GM20000 (cell line): ENCODE results near the gene HDAC4.
"Not testable (repeated sequence)": the region's sequence is repeated elsewhere in the genome, so short reads cannot be mapped to it uniquely, and the experiment has no call there.

Experiments
- DNase-seq: peaks from one replicate; pipeline ENCODE4 v3.0.0; 2012; ENCODE audit warnings: low spot score
- CTCF ChIP-seq: IDR thresholded peaks from 2 replicates; pipeline ENCODE4 v1.5.1; 2012; ENCODE audit warnings: mild to moderate bottlenecking, control low read depth; ENCODE audit errors: extremely low read depth, missing control alignments

Gene HDAC4

GRCh38 chr2:239177908-239178307 is 222.9 kb downstream of the HDAC4 start:
- no peak for DNase-seq

GRCh38 chr2:239177325-239177724 is 223.5 kb downstream of the HDAC4 start:
- DNase-seq = no peak
- no peak for TF ChIP-seq CTCF

More at GRCh38 chr2:239177908-239178307, 222.9 kb downstream of the HDAC4 start:
- no peak for TF ChIP-seq CTCF

- not testable (repeated sequence) for DNase-seq
Measured at GRCh38 chr2:239176138-239176803, 224.5 kb downstream of the HDAC4 start.

- DNase-seq = no peak
- TF ChIP-seq CTCF = no peak
Measured at GRCh38 chr2:239175181-239175580, 225.6 kb downstream of the HDAC4 start.

- DNase-seq = no peak
- no peak for TF ChIP-seq CTCF
Measured at GRCh38 chr2:239173301-239173700, 227.5 kb downstream of the HDAC4 start.

GRCh38 chr2:239171643-239172042 is 229.2 kb downstream of the HDAC4 start:
- TF ChIP-seq CTCF = no peak
- DNase-seq = no peak

GRCh38 chr2:239169311-239170048 is 231.3 kb downstream of the HDAC4 start:
- no peak for TF ChIP-seq CTCF
- no peak for DNase-seq
